Astrocyte of the spinal cord (primary cell): ENCODE results near the gene AQP12A.

Experiments
- DNase-seq: peaks from one replicate; pipeline ENCODE4 v3.0.0; 2011; ENCODE audit warnings: low read depth, low spot score
- H3K4me3 ChIP-seq: 2 replicates; pipeline ENCODE4 v1.5.1; 2011; ENCODE audit warnings: low read depth, mild to moderate bottlenecking, low read length, moderate library complexity
- CTCF ChIP-seq: IDR thresholded peaks from 2 replicates; pipeline ENCODE4 v1.5.1; 2012; ENCODE audit warnings: low read depth, mild to moderate bottlenecking, low read length, inconsistent platforms
- in situ Hi-C: cut with HindIII; loops from 2 replicates; pipeline ENCODE4 v1.10.0; 2017; ENCODE audit warnings: low sequenced_read_pairs

Gene AQP12A

GRCh38 chr2:240711701-240712100 is 20.0 kb downstream of the AQP12A start:
- DNase-seq, result no peak
- TF ChIP-seq CTCF, result no peak
- in situ Hi-C loops, result no loop called here
- H3K4me3 ChIP-seq, result no peak overlapping the region

GRCh38 chr2:240712121-240712520 is 20.5 kb downstream of the AQP12A start:
- in situ Hi-C loops, result no loop called here
- TF ChIP-seq CTCF, result no peak

GRCh38 chr2:240713071-240713927 is 21.6 kb downstream of the AQP12A start:
- no peak for DNase-seq
- H3K4me3 ChIP-seq, result no peak overlapping the region
- TF ChIP-seq CTCF, result no peak
- in situ Hi-C loops, result no loop called here

More at GRCh38 chr2:240712121-240712520, 20.5 kb downstream of the AQP12A start:
- no peak overlapping the region for H3K4me3 ChIP-seq
- no peak for DNase-seq

- DNase-seq, result no peak
- no peak for TF ChIP-seq CTCF
- no peak overlapping the region for H3K4me3 ChIP-seq
- in situ Hi-C loops, result no loop called here
Measured at GRCh38 chr2:240713928-240714746, 22.5 kb downstream of the AQP12A start.

- in situ Hi-C loops, result no loop called here
- no peak for DNase-seq
- no peak for TF ChIP-seq CTCF
- H3K4me3 ChIP-seq, result no peak overlapping the region
Measured at GRCh38 chr2:240714747-240715725, 23.4 kb downstream of the AQP12A start.
